Kidney (tissue), 14 donors: Measurements from ENCODE around the gene ENAH. TPM values are rescaled to one million over a fixed set of nuclear protein-coding genes. Genes with fewer than 3 reads are reported as not detected.

Source experiments
- DNase-seq, 5 donors: peaks; one replicate each; pipeline ENCODE4 v3.0.0-alpha.2; 2013 to 2020
- FAIRE-seq: peaks from 2 replicates; lab custom pipeline; 2012; peaks lifted over from hg19 to GRCh38; lab: Jason Lieb, UNC
- H3K27ac ChIP-seq, 2 donors: one replicate each; pipeline ENCODE4 v1.7.0; 2013; ENCODE audit warnings: low read depth in 2 of 2, low read length in 2 of 2, inconsistent platforms in 1 of 2
- H3K27me3 ChIP-seq: one replicate; pipeline ENCODE4 v1.7.1; 2013; ENCODE audit warnings: low read length, inconsistent platforms; ENCODE audit not compliant: control insufficient read depth, insufficient read depth
- H3K36me3 ChIP-seq, 3 donors: one replicate each; pipeline versions ENCODE4 v1.7.0 to v1.7.1; 2013; ENCODE audit warnings: low read length in 3 of 3, control low read depth in 1 of 3, inconsistent platforms in 1 of 3; ENCODE audit not compliant: insufficient read depth in 3 of 3, control insufficient read depth in 2 of 3
- H3K4me1 ChIP-seq, 3 donors: one replicate each; pipeline versions ENCODE4 v1.7.0 to v1.7.1; 2013; ENCODE audit warnings: low read length in 3 of 3, inconsistent platforms in 1 of 3, low read depth in 1 of 3; ENCODE audit not compliant: control insufficient read depth in 2 of 3, insufficient read depth in 2 of 3
- H3K4me3 ChIP-seq, 3 donors: one replicate each; pipeline versions ENCODE4 v1.7.0 to v1.8.1; 2013; ENCODE audit warnings: low read length in 3 of 3, control low read depth in 1 of 3, inconsistent platforms in 1 of 3
- H3K9ac ChIP-seq, 3 donors: one replicate each; pipeline versions ENCODE4 v1.7.0 to v1.7.1; 2013; ENCODE audit warnings: low read length in 3 of 3, control low read depth in 1 of 3, inconsistent platforms in 1 of 3
- H3K9me3 ChIP-seq, 3 donors: one replicate each; pipeline versions ENCODE4 v1.7.0 to v1.7.1; 2013; ENCODE audit warnings: low read length in 3 of 3, control low read depth in 1 of 3, inconsistent platforms in 1 of 3; ENCODE audit not compliant: control insufficient read depth in 2 of 3, insufficient read depth in 1 of 3
- intact Hi-C: fragments of 100-400 bp; cut with DNase I; formaldehyde crosslinking; loops from one replicate; pipeline ENCODE4 v1.11.1; 2022
- polyA plus RNA-seq: library from polyadenylated mRNA; stranded (reverse); fragments of 350-450 nt; fragmentation: Illumina TruSeq; extraction: RNeasy Lipid Tissue Mini Kit (QIAGEN cat#74804); gene quantifications from one replicate; pipeline ENCODE4 v1.2.3, GENCODE V29; 2014; ENCODE audit warnings: low read depth, low replicate concordance; ENCODE audit not compliant: insufficient read depth
- total RNA-seq: library from RNA; stranded (reverse); fragmentation: NEBNext Ultra II Directional; extraction: Animal tissue kit (Norgen Biotek cat#: 25700); gene quantifications from one replicate; pipeline ENCODE4 v1.2.1, GENCODE V29; 2021
- TF ChIP-seq, protein P1 (sequence below): IDR thresholded peaks from 3 replicates; pipeline ENCODE4 v1.5.1; 2012; ENCODE audit warnings: mild to moderate bottlenecking, moderate library complexity, borderline replicate concordance; ENCODE audit not compliant: insufficient read depth; ENCODE audit errors: extremely low read depth
- donor health status: control.
- donor health status: control.
- donor health status: control.
- donor health status: control.
- donor health status: control.
- donor health status: DM: yes; HTN: yes; CAD: no.
- donor health status: Normal renal cell carcinoma (clear cell type).

Gene ENAH
- total and polyA plus RNA-seq, 2 donors from 2014 or later, result 6.2 to 42.3 TPM

DNA sequence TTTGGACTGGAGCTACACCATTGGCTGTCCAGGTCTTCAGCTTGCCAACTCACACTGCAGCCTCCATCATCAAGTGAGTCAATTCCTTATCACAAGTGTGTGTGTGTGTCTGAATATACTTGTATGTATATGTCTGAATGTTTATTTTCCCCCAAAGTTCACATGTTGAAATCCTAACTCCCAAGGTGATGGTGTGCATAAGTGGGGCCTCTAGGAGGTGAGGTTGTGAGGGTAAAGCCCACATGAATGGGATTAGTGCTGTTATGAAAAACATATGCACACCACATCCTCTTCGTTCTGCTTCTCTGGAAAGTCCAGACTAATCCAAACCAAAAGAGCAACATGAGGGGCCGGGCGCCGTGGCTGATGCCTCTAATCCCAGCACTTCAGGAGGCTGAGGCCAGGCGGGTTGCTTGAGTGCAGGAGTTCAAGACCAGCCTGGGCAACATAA lies 176.4 kb downstream of the ENAH start:
- TF ChIP-seq, protein P1, sequence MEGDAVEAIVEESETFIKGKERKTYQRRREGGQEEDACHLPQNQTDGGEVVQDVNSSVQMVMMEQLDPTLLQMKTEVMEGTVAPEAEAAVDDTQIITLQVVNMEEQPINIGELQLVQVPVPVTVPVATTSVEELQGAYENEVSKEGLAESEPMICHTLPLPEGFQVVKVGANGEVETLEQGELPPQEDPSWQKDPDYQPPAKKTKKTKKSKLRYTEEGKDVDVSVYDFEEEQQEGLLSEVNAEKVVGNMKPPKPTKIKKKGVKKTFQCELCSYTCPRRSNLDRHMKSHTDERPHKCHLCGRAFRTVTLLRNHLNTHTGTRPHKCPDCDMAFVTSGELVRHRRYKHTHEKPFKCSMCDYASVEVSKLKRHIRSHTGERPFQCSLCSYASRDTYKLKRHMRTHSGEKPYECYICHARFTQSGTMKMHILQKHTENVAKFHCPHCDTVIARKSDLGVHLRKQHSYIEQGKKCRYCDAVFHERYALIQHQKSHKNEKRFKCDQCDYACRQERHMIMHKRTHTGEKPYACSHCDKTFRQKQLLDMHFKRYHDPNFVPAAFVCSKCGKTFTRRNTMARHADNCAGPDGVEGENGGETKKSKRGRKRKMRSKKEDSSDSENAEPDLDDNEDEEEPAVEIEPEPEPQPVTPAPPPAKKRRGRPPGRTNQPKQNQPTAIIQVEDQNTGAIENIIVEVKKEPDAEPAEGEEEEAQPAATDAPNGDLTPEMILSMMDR, result no peak
- H3K27me3 ChIP-seq, result no peaks in the 10 kb centered on the region
- FAIRE-seq (no peak), DNase-seq (no peak)
- intact Hi-C loops, result loop anchor here (10.0 kb wide), 1 partner anchor 498 kb away; no protein-coding TSS in a partner anchor
- no peak overlapping the region for H3K9ac ChIP-seq
- peaks cover 0 to 5% (median 5%) of the 10 kb centered on the region in 3 donors for H3K4me1 ChIP-seq
- H3K9me3 ChIP-seq, result no peaks in the 10 kb centered on the region
- no peak overlapping the region for H3K4me3 ChIP-seq
- no peaks in the 10 kb centered on the region for H3K36me3 ChIP-seq
- no peak overlapping the region for H3K27ac ChIP-seq

GRCh38 chr1:225476100-225476511 lies 176.8 kb downstream of the ENAH start:
- Histone ChIP-seq H3K36me3 (no peaks in the 10 kb centered on the region), H3K4me3 (no peak overlapping the region), H3K27me3 (no peaks in the 10 kb centered on the region), H3K9me3 (no peaks in the 10 kb centered on the region), H3K4me1 (peaks cover 0 to 5% (median 5%) of the 10 kb centered on the region in 3 donors), H3K9ac (no peak overlapping the region), H3K27ac (no peak overlapping the region)
- FAIRE-seq, result no peak
- intact Hi-C loops, result loop anchor here (10.0 kb wide), 1 partner anchor 499 kb away; no protein-coding TSS in a partner anchor
- TF ChIP-seq, protein P1, result no peak
- peak in 2 of 5 donors; percentile 25 to 46 for DNase-seq

- intact Hi-C loops, result loop anchor here (10.0 kb wide), 1 partner anchor 500 kb away; no protein-coding TSS in a partner anchor
- Histone ChIP-seq H3K27ac (no peak overlapping the region), H3K9me3 (no peaks in the 10 kb centered on the region), H3K4me1 (peaks cover 0 to 5% (median 5%) of the 10 kb centered on the region in 3 donors), H3K4me3 (peak overlapping the region in 1 of 3 donors; percentile 40), H3K9ac (peak overlapping the region in 1 of 3 donors; percentile 9), H3K27me3 (no peaks in the 10 kb centered on the region), H3K36me3 (no peaks in the 10 kb centered on the region)
- DNase-seq (peak; percentile 79 to 90 (median 86)), FAIRE-seq (no peak)
- TF ChIP-seq, protein P1, result peak; percentile 100
These were observed 177.7 kb downstream of the ENAH start for GRCh38 chr1:225474986-225475820.
